HepG2 (cell line): ENCODE data around the gene RAB39B. TPM values are rescaled to one million over a fixed set of nuclear protein-coding genes. Genes with fewer than 3 reads are reported as not detected.

Source experiments
- ARID2 ChIP-seq: sonication (generic); formaldehyde crosslinking; IDR thresholded peaks from 2 replicates; pipeline ENCODE4 v1.8.1; 2022; ENCODE audit warnings: mild to moderate bottlenecking, missing genetic modification reagents, borderline replicate concordance
- CBX5 ChIP-seq: sonication (generic); formaldehyde crosslinking; IDR thresholded peaks from 2 replicates; pipeline ENCODE4 v1.4.0; 2020; ENCODE audit warnings: missing genetic modification reagents, borderline replicate concordance
- FLYWCH1 ChIP-seq: sonication (generic); formaldehyde crosslinking; IDR thresholded peaks from 2 replicates; pipeline ENCODE4 v1.8.1; 2023; ENCODE audit warnings: mild to moderate bottlenecking, missing genetic modification reagents
- FOXP1 ChIP-seq, 2 experiments: fragments of 450-650 bp in 1 of 2; IDR thresholded peaks; 2 replicates each; pipeline ENCODE4 v1.6.1; 2017 to 2018; ENCODE audit warnings: antibody characterized with exemption in 1 of 2
- HNRNPLL ChIP-seq: fragments of 200-400 bp; formaldehyde crosslinking; IDR thresholded peaks from 2 replicates; pipeline ENCODE4 v1.6.1; 2017; ENCODE audit warnings: mild to moderate bottlenecking, low read depth, low read length; ENCODE audit not compliant: poor library complexity, severe bottlenecking
- MAFG ChIP-seq: sonication (generic); formaldehyde crosslinking; IDR thresholded peaks from 2 replicates; pipeline ENCODE4 v1.5.1; 2020; ENCODE audit warnings: mild to moderate bottlenecking, missing genetic modification reagents
- NFYB ChIP-seq: sonication (generic); formaldehyde crosslinking; IDR thresholded peaks from 2 replicates; pipeline ENCODE4 v1.4.0; 2020; ENCODE audit warnings: missing genetic modification reagents
- NR2F6 ChIP-seq, 2 experiments: IDR thresholded peaks; 2 replicates each; pipeline ENCODE4 v1.6.1; 2016; ENCODE audit warnings: antibody characterized with exemption in 1 of 2, mild to moderate bottlenecking in 1 of 2
- PHF20 ChIP-seq: sonication (generic); formaldehyde crosslinking; IDR thresholded peaks from 2 replicates; pipeline ENCODE4 v1.5.0; 2020; ENCODE audit warnings: mild to moderate bottlenecking, missing genetic modification reagents
- RBM39 ChIP-seq: fragments of 200-400 bp; formaldehyde crosslinking; IDR thresholded peaks from one replicate; pipeline ENCODE4 v1.6.1; 2018; ENCODE audit warnings: antibody characterized with exemption, mild to moderate bottlenecking, low read depth, low read length; ENCODE audit not compliant: poor library complexity, severe bottlenecking
- SP4 ChIP-seq: sonication (generic); formaldehyde crosslinking; IDR thresholded peaks from 2 replicates; pipeline ENCODE4 v1.8.1; 2023; ENCODE audit warnings: mild to moderate bottlenecking, missing genetic modification reagents
- TAF15 ChIP-seq: fragments of 200-400 bp; formaldehyde crosslinking; IDR thresholded peaks from one replicate; pipeline ENCODE4 v1.6.1; 2018; ENCODE audit warnings: mild to moderate bottlenecking, low read depth, low read length; ENCODE audit not compliant: poor library complexity, severe bottlenecking
- TBX3 ChIP-seq: fragments of 450-650 bp; IDR thresholded peaks from 2 replicates; pipeline ENCODE4 v1.6.1; 2017; ENCODE audit warnings: antibody characterized with exemption, mild to moderate bottlenecking, inconsistent platforms, borderline replicate concordance
- THAP11 ChIP-seq: IDR thresholded peaks from 2 replicates; pipeline ENCODE4 v1.6.1; 2016; ENCODE audit warnings: missing biosample characterization, missing genetic modification reagents
- ZNF101 ChIP-seq: sonication (generic); formaldehyde crosslinking; IDR thresholded peaks from 2 replicates; pipeline ENCODE4 v1.4.0; 2020; ENCODE audit warnings: mild to moderate bottlenecking, low read depth, missing genetic modification reagents, borderline replicate concordance
- ZNF143 ChIP-seq: sonication (generic); formaldehyde crosslinking; IDR thresholded peaks from 2 replicates; pipeline ENCODE4 v1.4.0; 2020; ENCODE audit warnings: missing genetic modification reagents
- ZNF501 ChIP-seq: sonication (generic); formaldehyde crosslinking; IDR thresholded peaks from 2 replicates; pipeline ENCODE4 v1.5.1; 2020; ENCODE audit warnings: mild to moderate bottlenecking, moderate library complexity, missing genetic modification reagents
- ZNF558 ChIP-seq: sonication (generic); formaldehyde crosslinking; IDR thresholded peaks from 2 replicates; pipeline ENCODE4 v1.9.0; 2022; ENCODE audit warnings: mild to moderate bottlenecking, missing genetic modification reagents, borderline replicate concordance
- ZNF605 ChIP-seq: sonication (generic); formaldehyde crosslinking; IDR thresholded peaks from 2 replicates; pipeline ENCODE4 v1.8.0; 2022; ENCODE audit warnings: mild to moderate bottlenecking, missing genetic modification reagents
- ZNF644 ChIP-seq: IDR thresholded peaks from 2 replicates; pipeline ENCODE4 v1.6.1; 2016; ENCODE audit warnings: low read depth
- ZNF724P ChIP-seq: sonication (generic); formaldehyde crosslinking; IDR thresholded peaks from 2 replicates; pipeline ENCODE4 v1.8.0; 2022; ENCODE audit warnings: missing genetic modification reagents, borderline replicate concordance
- ZNF766 ChIP-seq: sonication (generic); formaldehyde crosslinking; IDR thresholded peaks from 2 replicates; pipeline ENCODE4 v1.5.0; 2020; ENCODE audit warnings: missing genetic modification reagents, borderline replicate concordance
- polyA plus RNA-seq, 8 experiments: library from polyadenylated mRNA; depleted of rRNA in 3 of 8; stranded (reverse) in 7 of 8; unstranded in 1 of 8; fragments of >200 nt; fragmentation: Illumina TruSeq in 4 of 8; extraction: Trizol in 4 of 8; gene quantifications; 2 replicates each; pipeline versions ENCODE4 v1.2.1 to v1.2.3, GENCODE V29; 2011 to 2016; ENCODE audit warnings: low read depth in 4 of 8, missing spikeins in 1 of 8, mixed read lengths in 1 of 8; ENCODE audit not compliant: insufficient read depth in 1 of 8
- total RNA-seq, 5 experiments: library from RNA; depleted of rRNA; stranded (reverse); fragments of >200 nt; fragmentation: Illumina TruSeq; extraction: Trizol; gene quantifications; 2 replicates each; pipeline ENCODE4 v1.2.3, GENCODE V29; 2016; ENCODE audit warnings: low read depth in 1 of 5
- TF ChIP-seq, protein P1 (sequence below): sonication (generic); formaldehyde crosslinking; IDR thresholded peaks from 2 replicates; pipeline ENCODE4 v1.8.0; 2022; ENCODE audit warnings: missing genetic modification reagents, mild to moderate bottlenecking, inconsistent platforms, borderline replicate concordance
- TF ChIP-seq, protein P2 (sequence below), 2 experiments: sonication (generic) in 1 of 2; formaldehyde crosslinking in 1 of 2; IDR thresholded peaks; 2 replicates each; pipeline versions ENCODE4 v1.4.0 to v1.6.1; 2018 to 2020; ENCODE audit warnings: missing genetic modification reagents in 2 of 2, borderline replicate concordance in 1 of 2, low read depth in 1 of 2, mild to moderate bottlenecking in 1 of 2, missing biosample characterization in 1 of 2
- TF ChIP-seq, protein P3 (sequence below): sonication (generic); formaldehyde crosslinking; IDR thresholded peaks from 2 replicates; pipeline ENCODE4 v1.4.0; 2020; ENCODE audit warnings: mild to moderate bottlenecking, missing genetic modification reagents, borderline replicate concordance

Gene RAB39B
- total and polyA plus RNA-seq, 2 of the 13 experiments (the other 11 are each of a cell fraction or from before 2014, with no cell fraction given), result 0.05 to 0.07 TPM

DNA sequence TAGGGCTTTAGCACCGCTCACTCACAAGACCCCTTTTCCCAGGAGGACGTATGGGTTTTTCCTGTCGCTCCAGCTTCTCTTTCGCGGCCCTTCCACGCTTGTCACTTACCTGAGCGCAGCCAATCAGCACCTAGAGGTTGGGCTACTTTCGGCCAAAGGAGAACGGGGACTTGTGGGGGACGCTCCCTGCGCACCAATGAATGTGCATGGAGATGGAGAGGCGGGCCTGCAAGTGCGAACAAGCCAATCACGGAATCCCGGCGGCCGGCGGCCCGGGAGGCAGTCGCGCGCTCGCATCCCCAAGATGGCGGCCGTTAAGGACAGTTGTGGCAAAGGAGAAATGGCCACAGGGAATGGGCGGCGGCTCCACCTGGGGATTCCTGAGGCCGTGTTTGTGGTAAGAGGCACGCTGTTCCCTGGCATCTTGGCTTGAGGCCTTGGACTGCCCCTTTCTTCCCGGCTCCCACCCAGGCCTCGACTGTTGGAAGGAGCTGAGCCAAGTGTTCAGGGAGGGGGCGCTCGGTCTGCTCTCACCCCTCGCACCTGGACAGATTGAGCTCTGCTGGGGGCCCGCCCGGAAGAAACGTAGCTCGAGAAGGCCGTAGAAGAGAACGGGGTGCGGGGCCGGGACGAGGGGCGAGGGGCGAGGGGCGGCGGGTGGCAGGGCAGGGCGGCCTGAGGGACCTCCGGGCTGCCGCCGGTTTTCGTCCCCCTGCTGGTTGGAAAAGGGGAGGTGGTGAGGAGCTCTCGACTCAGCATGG lies 47.9 kb downstream of the RAB39B start, which contains the start of gene VBP1 (continued):
- TF ChIP-seq, protein P1, sequence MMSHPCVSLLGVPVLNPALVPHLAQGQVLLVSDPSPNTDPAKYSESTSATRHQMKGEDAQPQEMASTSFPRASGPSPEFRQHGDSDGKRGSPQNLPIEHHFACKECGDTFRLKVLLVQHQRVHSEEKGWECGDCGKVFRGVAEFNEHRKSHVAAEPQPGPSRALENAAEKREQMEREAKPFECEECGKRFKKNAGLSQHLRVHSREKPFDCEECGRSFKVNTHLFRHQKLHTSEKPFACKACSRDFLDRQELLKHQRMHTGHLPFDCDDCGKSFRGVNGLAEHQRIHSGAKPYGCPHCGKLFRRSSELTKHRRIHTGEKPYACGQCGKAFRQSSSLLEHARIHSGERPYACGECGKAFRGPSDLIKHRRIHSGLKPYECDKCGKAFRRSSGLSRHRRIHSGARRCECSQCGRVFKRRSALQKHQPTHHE (CRISPR knock-in tag), result no peak
- TF ChIP-seq, protein P2, sequence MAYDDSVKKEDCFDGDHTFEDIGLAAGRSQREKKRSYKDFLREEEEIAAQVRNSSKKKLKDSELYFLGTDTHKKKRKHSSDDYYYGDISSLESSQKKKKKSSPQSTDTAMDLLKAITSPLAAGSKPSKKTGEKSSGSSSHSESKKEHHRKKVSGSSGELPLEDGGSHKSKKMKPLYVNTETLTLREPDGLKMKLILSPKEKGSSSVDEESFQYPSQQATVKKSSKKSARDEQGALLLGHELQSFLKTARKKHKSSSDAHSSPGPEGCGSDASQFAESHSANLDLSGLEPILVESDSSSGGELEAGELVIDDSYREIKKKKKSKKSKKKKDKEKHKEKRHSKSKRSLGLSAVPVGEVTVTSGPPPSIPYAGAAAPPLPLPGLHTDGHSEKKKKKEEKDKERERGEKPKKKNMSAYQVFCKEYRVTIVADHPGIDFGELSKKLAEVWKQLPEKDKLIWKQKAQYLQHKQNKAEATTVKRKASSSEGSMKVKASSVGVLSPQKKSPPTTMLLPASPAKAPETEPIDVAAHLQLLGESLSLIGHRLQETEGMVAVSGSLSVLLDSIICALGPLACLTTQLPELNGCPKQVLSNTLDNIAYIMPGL (CRISPR knock-in tag; IDR thresholded peaks at IDR 0.05; ENCODE audit: borderline replicate concordance in 1 of 2, low read depth in 1 of 2), result peak; percentile 32 to 75; a peak in 1 of 4 replicates
- TF ChIP-seq PHF20 (CRISPR knock-in tag), result peak; percentile 15
- no peak for TF ChIP-seq TAF15
- TF ChIP-seq ZNF558 (CRISPR knock-in tag), result no peak
- peak; percentile 31; the same call in 1 of the 2 replicates for TF ChIP-seq ZNF501 (CRISPR knock-in tag)
- TF ChIP-seq ZNF644 (CRISPR knock-in tag), result 0 out of 2 replicates have a peak, but pooled peaks have one; percentile 27
- TF ChIP-seq FLYWCH1 (CRISPR knock-in tag), result no peak
- TF ChIP-seq, protein P3, sequence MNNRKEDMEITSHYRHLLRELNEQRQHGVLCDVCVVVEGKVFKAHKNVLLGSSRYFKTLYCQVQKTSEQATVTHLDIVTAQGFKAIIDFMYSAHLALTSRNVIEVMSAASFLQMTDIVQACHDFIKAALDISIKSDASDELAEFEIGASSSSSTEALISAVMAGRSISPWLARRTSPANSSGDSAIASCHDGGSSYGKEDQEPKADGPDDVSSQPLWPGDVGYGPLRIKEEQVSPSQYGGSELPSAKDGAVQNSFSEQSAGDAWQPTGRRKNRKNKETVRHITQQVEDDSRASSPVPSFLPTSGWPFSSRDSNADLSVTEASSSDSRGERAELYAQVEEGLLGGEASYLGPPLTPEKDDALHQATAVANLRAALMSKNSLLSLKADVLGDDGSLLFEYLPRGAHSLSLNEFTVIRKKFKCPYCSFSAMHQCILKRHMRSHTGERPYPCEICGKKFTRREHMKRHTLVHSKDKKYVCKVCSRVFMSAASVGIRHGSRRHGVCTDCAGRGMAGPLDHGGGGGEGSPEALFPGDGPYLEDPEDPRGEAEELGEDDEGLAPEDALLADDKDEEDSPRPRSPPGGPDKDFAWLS (CRISPR knock-in tag), result no peak
- peak; percentile 58; the same call in 1 of the 2 replicates for TF ChIP-seq SP4 (CRISPR knock-in tag)
- TF ChIP-seq TBX3, result no peak
- no peak for TF ChIP-seq CBX5 (CRISPR knock-in tag)
- no peak for TF ChIP-seq MAFG (CRISPR knock-in tag)
- 0 out of 2 replicates have a peak, but pooled peaks have one; percentile 21 for TF ChIP-seq ZNF724P
- TF ChIP-seq ZNF605, result 0 out of 2 replicates have a peak, but pooled peaks have one; percentile 3
- peak; percentile 60 for TF ChIP-seq HNRNPLL
- 0 out of 2 replicates have a peak, but pooled peaks have one; percentile 27 for TF ChIP-seq THAP11 (CRISPR knock-in tag)
- peak; percentile 24 for TF ChIP-seq RBM39
- peak; percentile 97 for TF ChIP-seq NFYB (CRISPR knock-in tag)
- TF ChIP-seq ZNF101, result no peak
- no peak for TF ChIP-seq FOXP1 (IDR thresholded peaks at IDR 0.05)
- TF ChIP-seq FOXP1 (CRISPR knock-in tag; IDR thresholded peaks at IDR 0.05), result no peak
- no peak for TF ChIP-seq ZNF766 (CRISPR knock-in tag)
- 0 out of 2 replicates have a peak, but pooled peaks have one; percentile 43 for TF ChIP-seq ARID2 (CRISPR knock-in tag)
- TF ChIP-seq ZNF143 (CRISPR knock-in tag), result 0 out of 2 replicates have a peak, but pooled peaks have one; percentile 27
- TF ChIP-seq NR2F6 (IDR thresholded peaks at IDR 0.05), result no peak
- no peak for TF ChIP-seq NR2F6 (CRISPR knock-in tag; IDR thresholded peaks at IDR 0.05)
